Left lobe of liver (tissue), 2 donors: Measurements from ENCODE around the gene ACOXL. TPM values are rescaled to one million over a fixed set of nuclear protein-coding genes. Genes with fewer than 3 reads are reported as not detected.
"Not testable (repeated sequence)": the region's sequence is repeated elsewhere in the genome, so short reads cannot be mapped to it uniquely, and the experiment has no call there.

Experiments
- ATAC-seq: fragments of 200-7000 bp; cut with Tn5 transposase; one replicate; pipeline ENCODE4 v1.9.1; 2020; ENCODE audit warnings: mild to moderate bottlenecking, moderate library complexity
- DNase-seq: peaks from one replicate; pipeline ENCODE4 v3.0.0-alpha.2; 2020; ENCODE audit warnings: low spot score
- total RNA-seq: library from RNA; stranded (reverse); gene quantifications from one replicate; pipeline ENCODE4 v1.2.1, GENCODE V29; 2021
- donor health status: DM: no; HTN: no; CAD: no; lungs with moderate emphysema.
- donor health status: DM: no; HTN: yes; CAD: no.

The ACOXL gene
- total RNA-seq, 1 donor from 2014 or later, result not detected

GRCh38 chr2:111030260-111030891 lies 298.0 kb downstream of the ACOXL start:
- no peak for DNase-seq
- no peak for ATAC-seq

GRCh38 chr2:111030945-111031344 lies 298.6 kb downstream of the ACOXL start:
- DNase-seq (no peak), ATAC-seq (no peak)

- DNase-seq, result no peak
- ATAC-seq, result peak; percentile 70
Measured at GRCh38 chr2:111031546-111032478, 299.4 kb downstream of the ACOXL start.

GRCh38 chr2:111032721-111033429 lies 300.5 kb downstream of the ACOXL start:
- peak; percentile 73 for DNase-seq
- peak; percentile 93 for ATAC-seq

GRCh38 chr2:111034146-111034545 lies 301.8 kb downstream of the ACOXL start:
- ATAC-seq, result no peak
- no peak for DNase-seq

GRCh38 chr2:111034606-111035005 lies 302.2 kb downstream of the ACOXL start:
- ATAC-seq (no peak), DNase-seq (no peak)

GRCh38 chr2:111035830-111036441 lies 303.6 kb downstream of the ACOXL start:
- no peak for DNase-seq
- no peak for ATAC-seq

- DNase-seq, result no peak
- no peak for ATAC-seq
Measured at GRCh38 chr2:111037128-111037527, 304.8 kb downstream of the ACOXL start.

- ATAC-seq, result peak; percentile 71
- no peak for DNase-seq
Measured at GRCh38 chr2:111039628-111040383, 307.4 kb downstream of the ACOXL start.

GRCh38 chr2:111041398-111042202 lies 309.2 kb downstream of the ACOXL start:
- DNase-seq (no peak), ATAC-seq (no peak)

- DNase-seq, result no peak
- ATAC-seq, result no peak
Measured at GRCh38 chr2:111042261-111042660, 309.9 kb downstream of the ACOXL start.

GRCh38 chr2:111042772-111043771 lies 310.7 kb downstream of the ACOXL start:
- ATAC-seq (no peak), DNase-seq (no peak)

GRCh38 chr2:111044066-111044465 lies 311.7 kb downstream of the ACOXL start:
- DNase-seq, result no peak
- no peak for ATAC-seq

GRCh38 chr2:111045236-111045635 lies 312.9 kb downstream of the ACOXL start:
- DNase-seq, ATAC-seq: not testable (repeated sequence)

- DNase-seq (no peak), ATAC-seq (no peak)
Measured at GRCh38 chr2:111045771-111046444, 313.5 kb downstream of the ACOXL start.

- no peak for ATAC-seq
Measured at GRCh38 chr2:111046670-111047069, 314.3 kb downstream of the ACOXL start.

GRCh38 chr2:111048856-111049768 lies 316.7 kb downstream of the ACOXL start:
- no peak for DNase-seq
- no peak for ATAC-seq

More at GRCh38 chr2:111046670-111047069, 314.3 kb downstream of the ACOXL start:
- no peak for DNase-seq
